CD4-positive, alpha-beta T cell treated with Interleukin-4 for 1 hour (primary cell): ENCODE results near the gene TTYH3.

Experiments used
- DNase-seq, 2 donors: peaks; one replicate each; pipeline ENCODE4 v3.0.0-alpha.2; 2020 to 2022

The TTYH3 gene

GRCh38 chr7:2617325-2617905, 14.4 kb upstream of the TTYH3 start:
- DNase-seq = no peak

DNA sequence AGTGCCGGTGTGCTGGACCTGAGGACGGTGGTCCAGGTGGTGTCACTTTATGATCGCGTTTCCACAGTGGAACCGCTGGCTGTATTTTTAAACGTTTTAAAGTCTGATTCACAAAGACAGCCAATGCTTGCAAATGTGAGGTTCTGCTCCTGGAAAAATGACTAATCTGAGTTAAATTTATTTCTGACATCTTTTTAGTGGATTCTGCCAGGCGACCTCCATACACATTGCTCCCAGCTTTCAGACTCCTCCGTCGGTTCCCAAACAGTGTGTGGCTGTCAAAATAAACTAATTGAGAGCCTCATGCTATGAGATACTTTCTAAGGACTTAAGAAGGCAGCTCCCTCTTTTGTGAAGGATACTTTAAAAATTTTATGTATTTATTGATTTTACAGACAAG, 12.7 kb upstream of the TTYH3 start:
- no peak for DNase-seq

GRCh38 chr7:2621061-2621828, 10.5 kb upstream of the TTYH3 start:
- no peak for DNase-seq

- DNase-seq = no peak
Observed at GRCh38 chr7:2621948-2622640, 9.7 kb upstream of the TTYH3 start.

DNA sequence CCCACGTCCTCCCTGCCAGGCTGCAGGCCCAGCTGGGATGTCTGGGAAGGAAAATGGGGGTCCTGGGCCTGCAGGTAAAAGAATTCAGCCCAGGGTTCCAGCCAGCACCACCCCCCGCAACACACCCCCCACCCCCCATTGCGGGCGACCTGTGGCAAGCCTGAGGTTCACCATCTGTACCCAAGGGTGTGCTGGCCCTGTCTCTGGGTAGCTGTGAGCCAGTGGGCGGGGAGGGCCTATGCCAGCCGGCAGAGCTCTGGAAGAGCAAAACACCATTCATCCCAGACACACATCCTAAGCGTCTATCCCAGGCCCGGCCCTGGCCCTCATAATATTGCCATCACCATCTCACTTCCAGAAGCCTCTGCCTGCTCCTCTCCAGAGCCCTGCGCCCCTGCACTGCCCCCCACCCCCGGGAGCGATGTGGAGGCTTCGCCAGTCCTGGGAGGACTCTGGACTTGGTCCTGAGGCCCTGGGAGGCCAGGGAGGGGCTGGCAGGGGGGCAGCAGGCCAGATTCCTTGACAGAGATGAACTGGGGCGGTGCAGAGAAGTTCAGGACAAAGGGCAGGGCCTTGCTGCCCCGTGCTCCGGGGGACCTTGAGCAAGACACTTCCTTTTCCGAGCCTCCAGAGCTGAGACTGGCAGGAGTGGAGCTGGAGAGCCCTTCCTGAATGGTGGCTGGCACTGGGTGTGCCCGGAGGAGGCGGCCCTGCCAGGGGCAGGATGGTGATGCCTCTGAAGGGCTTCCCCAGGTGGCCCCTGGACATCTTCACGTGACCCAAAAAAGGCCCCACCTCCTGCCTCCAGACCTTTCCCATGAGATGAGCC, 8.7 kb upstream of the TTYH3 start:
- DNase-seq = peak in 1 of 2 donors; percentile 46

DNA sequence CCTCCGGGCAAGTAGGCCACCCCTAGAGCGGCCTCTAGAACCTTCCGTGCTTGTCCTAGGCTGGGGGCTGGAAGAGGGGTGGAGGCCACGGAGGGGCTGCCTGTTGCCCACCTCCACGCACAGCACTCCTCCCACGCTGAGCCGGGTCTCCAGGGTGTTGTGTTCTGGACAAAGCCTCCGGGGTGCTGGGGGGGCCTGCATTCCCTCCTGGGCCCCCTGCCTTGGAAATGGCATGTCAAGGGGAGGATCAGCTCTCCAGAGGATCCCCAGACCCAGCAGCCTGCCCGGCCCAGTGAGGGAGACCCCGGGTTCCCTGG, 8.1 kb upstream of the TTYH3 start:
- no peak for DNase-seq

DNA sequence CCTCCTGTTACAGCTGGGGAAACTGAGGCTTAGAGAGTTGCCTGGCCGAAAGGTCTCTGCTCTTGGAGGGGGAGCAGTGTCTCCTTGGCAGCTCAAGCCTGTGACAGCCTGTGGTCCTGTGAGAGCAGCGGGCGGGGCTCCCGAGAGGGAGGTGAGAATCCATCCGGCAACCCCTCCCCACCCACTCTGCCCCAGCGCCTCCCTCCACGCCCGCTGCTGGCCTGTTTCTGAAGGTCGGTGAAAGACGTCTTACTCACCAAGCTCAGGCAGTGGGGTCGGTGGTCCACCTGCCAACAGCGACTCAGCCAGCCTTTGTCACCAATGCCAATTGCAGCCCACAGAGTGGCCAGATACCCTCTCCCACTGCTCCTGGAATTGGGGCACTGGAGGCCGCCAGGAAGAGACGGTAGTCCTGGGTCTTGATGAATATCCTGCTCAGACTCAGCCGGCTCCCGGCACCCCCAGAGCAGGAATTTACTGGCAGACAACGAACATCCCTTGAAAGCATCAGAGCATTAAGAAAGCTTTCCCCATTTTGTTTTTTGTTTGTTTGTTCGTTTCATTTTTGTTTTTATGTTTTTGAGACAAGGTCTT, 7.4 kb upstream of the TTYH3 start:
- no peak for DNase-seq

DNA sequence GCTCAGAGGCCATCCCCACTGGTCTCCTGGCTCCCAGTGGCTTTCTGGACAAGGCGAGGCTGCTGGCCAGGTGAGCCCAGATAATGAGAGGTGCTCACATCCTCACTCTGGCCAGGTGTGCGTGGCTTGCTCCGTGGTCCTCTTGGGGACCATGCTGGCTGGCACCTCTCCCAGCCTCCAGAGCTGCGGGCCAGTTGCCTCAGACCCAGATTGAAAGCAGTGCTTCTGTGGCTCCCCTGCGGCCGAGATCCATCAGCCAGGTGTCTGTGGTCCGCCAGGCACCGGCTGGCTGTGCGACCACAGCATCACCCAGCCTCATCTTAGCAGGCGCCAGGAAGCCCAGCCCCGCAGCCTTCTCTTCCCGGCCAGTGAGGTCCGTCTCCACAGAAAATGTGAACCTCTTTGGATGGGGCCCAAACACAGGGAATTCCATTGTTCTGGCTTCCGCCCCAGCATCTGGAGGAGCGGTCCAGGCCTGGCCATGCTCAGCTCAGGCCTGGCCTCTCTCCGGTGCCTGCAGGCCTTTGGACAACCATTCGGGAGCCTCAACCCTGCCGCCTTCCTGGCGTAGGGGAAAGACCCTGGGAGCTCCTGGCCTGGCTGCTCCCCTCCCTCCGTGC, 5.2 kb upstream of the TTYH3 start:
- no peak for DNase-seq

GRCh38 chr7:2627258-2628129, 4.3 kb upstream of the TTYH3 start:
- no peak for DNase-seq

DNA sequence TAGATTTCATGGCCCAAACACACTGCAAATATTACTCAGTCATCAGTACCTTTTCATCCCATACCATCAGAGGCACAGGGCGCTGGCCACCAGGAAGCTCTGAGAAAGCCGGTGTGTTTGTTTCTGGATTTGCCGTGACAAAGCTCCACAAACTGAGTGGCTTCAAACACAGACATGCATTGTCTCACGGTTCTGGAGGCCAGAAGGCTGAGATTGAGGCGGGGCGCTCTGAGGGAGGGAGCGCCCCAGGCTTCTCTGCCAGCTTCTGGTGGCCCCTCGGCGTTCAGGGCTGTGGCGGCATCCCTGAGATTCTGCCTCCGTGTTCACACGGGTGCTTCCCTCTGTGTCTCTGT, 3.7 kb upstream of the TTYH3 start:
- no peak for DNase-seq

- DNase-seq = no peak
Observed at GRCh38 chr7:2628891-2629290, 2.9 kb upstream of the TTYH3 start.

- DNase-seq = no peak
Observed at GRCh38 chr7:2629746-2630681, 1.8 kb upstream of the TTYH3 start.

- DNase-seq = peak; percentile 28 to 53
Observed at GRCh38 chr7:2632733-2633537, 1.1 kb downstream of the TTYH3 start.

DNA sequence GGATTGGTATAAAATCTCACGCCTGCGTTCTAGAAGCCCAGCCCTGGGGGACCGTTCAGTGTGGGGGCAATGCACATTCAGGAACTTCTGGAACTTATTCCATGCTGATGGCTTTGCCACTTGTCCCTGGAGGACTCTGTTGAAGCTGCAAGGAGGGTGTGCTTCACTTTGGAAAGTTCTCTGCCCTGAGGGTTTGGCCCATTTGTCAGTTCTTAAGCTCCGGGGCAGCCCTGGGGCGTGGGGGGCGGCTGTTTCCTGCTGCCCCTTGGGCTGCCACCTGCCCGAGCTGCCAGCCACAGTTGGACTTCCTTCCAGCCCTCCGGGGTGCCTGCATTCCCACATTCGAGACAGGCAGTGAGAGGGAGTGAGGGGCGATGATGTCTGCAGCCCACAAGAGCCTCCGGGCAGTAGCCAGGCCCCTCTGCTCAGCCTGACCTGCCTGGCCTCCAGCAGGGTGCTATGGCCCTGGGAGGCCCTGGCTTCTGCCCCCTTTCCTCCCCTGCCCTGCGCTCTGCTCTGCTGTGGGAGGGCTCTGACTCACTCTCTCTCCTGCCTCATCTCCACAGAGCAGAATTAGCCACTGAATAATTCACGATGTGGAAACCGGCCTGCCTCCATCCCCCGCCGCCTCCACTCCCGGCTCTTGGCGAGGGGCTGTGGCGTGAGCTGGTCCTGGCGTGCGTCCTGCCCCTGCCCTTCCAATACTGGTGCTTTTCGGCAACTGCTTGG, 1.9 kb downstream of the TTYH3 start:
- DNase-seq = peak in 1 of 2 donors; percentile 54

DNA sequence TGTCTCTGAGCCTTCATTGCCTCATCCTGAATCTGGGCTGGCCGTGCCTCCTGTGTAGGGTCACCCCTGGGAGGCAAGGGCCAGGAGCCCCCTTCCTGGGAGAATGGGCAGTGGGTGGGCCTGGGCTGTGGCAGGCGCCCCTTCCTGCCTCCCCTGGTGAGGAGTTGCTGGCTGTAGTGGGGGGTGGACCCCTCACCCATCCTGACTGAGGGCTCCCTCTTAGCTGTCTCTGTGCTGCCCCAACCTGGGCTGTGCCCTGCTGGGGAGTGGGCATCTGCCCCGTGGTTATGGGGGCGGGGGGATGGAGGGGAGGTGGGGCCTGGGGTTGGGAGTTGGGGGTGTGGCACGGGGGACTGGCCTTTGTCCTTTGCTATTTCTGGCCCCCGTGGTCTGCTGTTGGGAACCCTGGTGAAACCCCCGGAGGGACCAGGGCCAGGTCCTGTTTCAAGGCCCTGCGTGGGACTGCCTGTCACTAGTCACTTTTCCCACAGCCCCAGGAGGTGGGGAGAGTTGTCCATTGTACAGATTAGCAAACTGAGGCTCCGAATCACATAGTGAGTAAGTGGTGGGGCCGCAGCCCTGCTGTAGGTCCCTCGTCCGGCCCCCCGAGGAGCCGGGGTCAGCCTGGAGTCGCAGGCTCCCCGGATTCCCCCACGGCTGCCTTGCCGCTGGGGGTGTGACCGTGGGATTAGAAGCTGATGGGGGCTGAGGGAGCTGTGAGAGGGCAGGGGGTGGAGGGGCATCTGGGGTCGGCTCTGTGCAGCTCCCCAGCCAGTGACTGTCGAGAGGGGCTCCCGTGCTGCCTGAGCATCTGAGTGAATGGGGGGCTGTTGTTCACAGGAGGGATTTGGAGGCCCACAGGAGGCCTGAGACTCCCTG, 2.7 kb downstream of the TTYH3 start:
- DNase-seq = no peak

- no peak for DNase-seq
Observed at GRCh38 chr7:2635148-2635668, 3.4 kb downstream of the TTYH3 start.
